Activated CD4-positive, alpha-beta T cell treated with anti-CD3 and anti-CD28 coated beads, Interleukin-2, amount 50 U/mL, for 4 hours (primary cell): Measurements from ENCODE around the gene BCR.
"Not testable (repeated sequence)": the region's sequence is repeated elsewhere in the genome, so short reads cannot be mapped to it uniquely, and the experiment has no call there.

Source experiments
- DNase-seq, 2 experiments: peaks; one replicate each; pipeline ENCODE4 v3.0.0-alpha.2; 2020

Gene BCR

GRCh38 chr22:23341942-23342695 is 161.8 kb downstream of the BCR start:
- not testable (repeated sequence) for DNase-seq

- DNase-seq, result no peak
Measured at GRCh38 chr22:23351321-23351720, 171.0 kb downstream of the BCR start.

GRCh38 chr22:23353004-23353403 is 172.7 kb downstream of the BCR start:
- no peak for DNase-seq

GRCh38 chr22:23353696-23354095 is 173.4 kb downstream of the BCR start:
- no peak for DNase-seq

- no peak for DNase-seq
Measured at GRCh38 chr22:23356094-23356493, 175.8 kb downstream of the BCR start.

GRCh38 chr22:23357053-23357452 is 176.7 kb downstream of the BCR start:
- no peak for DNase-seq

GRCh38 chr22:23359583-23360123 is 179.3 kb downstream of the BCR start:
- no peak for DNase-seq

GRCh38 chr22:23361676-23362075 is 181.4 kb downstream of the BCR start:
- DNase-seq, result no peak

- DNase-seq, result no peak
Measured at GRCh38 chr22:23363683-23364082, 183.4 kb downstream of the BCR start.

GRCh38 chr22:23364389-23364788 is 184.1 kb downstream of the BCR start:
- no peak for DNase-seq

GRCh38 chr22:23365524-23365923 is 185.2 kb downstream of the BCR start:
- no peak for DNase-seq

- no peak for DNase-seq
Measured at GRCh38 chr22:23365961-23366360, 185.7 kb downstream of the BCR start.

- DNase-seq, result not testable (repeated sequence)
Measured at GRCh38 chr22:23367196-23367595, 186.9 kb downstream of the BCR start.
